Lower leg skin (tissue), 4 donors: Measurements from ENCODE around the gene FNDC3B. TPM values are rescaled to one million over a fixed set of nuclear protein-coding genes. Genes with fewer than 3 reads are reported as not detected.

Source experiments
- DNase-seq, 2 donors: peaks; one replicate each; pipeline ENCODE4 v3.0.0-alpha.2; 2019; ENCODE audit warnings: low spot score in 2 of 2
- H3K4me3 ChIP-seq: fragments of 200-600 bp; sonication (generic); 2 replicates; pipeline ENCODE4 v1.5.1; 2017; ENCODE audit warnings: mild to moderate bottlenecking, low read depth; ENCODE audit not compliant: poor library complexity, severe bottlenecking
- POLR2A ChIP-seq, 2 donors: fragments of 450-650 bp; IDR thresholded peaks; one replicate each; pipeline ENCODE4 v1.6.1; 2016 to 2017; ENCODE audit warnings: antibody characterized with exemption in 2 of 2, mild to moderate bottlenecking in 1 of 2, moderate library complexity in 1 of 2
- WGBS, 2 donors: methylation state at CpG; one replicate each; pipeline ENCODE4 v1.1.5; 2018; 5-methylcytosine and 5-hydroxymethylcytosine counted together
- intact Hi-C: fragments of 100-400 bp; cut with DNase I; formaldehyde crosslinking; loops from one replicate; pipeline ENCODE4 v1.15.0; 2023; ENCODE audit warnings: low total_unique reads
- total RNA-seq, 4 donors: library from RNA; depleted of rRNA; stranded (reverse); fragments of >200 nt; gene quantifications; one replicate each; pipeline ENCODE4 v1.1.0, GENCODE V29; 2016
- TF ChIP-seq, protein P1 (sequence below), 3 donors: fragments of 450-650 bp; IDR thresholded peaks; one replicate each; pipeline ENCODE4 v1.5.1; 2016; ENCODE audit warnings: antibody characterized with exemption in 3 of 3, mild to moderate bottlenecking in 3 of 3, moderate library complexity in 2 of 3

FNDC3B gene
- total RNA-seq, 4 donors from 2014 or later: 22.9 to 39.3 (median 23.2) TPM

DNA sequence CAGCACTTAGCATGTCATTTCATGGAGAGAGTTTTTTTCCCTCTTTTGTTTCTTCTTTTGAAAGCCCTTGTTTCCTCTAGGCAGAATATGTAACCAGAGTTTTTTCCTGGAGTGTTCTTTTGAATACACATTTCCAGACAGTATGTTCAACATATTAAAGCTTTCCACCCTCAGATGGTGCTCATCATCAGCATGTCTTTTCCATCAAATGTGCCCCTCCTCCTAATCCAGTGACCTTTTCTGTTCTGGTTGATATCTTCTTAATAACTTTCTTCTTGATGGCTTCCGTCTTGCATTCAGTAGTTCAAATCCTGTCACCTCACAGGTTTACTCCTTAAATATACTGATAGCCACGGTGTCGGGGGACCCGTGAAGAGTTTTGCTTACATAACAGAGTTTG, 78.6 kb downstream of the FNDC3B start:
- intact Hi-C loops: no loop called here
- 85 to 88% methylated on average over 4 of the region's 4 CpGs for WGBS, 2 donors
- no peak overlapping the region for H3K4me3 ChIP-seq
- DNase-seq: no peak
- no peak for TF ChIP-seq POLR2A (IDR thresholded peaks at IDR 0.05)
- TF ChIP-seq, protein P1, sequence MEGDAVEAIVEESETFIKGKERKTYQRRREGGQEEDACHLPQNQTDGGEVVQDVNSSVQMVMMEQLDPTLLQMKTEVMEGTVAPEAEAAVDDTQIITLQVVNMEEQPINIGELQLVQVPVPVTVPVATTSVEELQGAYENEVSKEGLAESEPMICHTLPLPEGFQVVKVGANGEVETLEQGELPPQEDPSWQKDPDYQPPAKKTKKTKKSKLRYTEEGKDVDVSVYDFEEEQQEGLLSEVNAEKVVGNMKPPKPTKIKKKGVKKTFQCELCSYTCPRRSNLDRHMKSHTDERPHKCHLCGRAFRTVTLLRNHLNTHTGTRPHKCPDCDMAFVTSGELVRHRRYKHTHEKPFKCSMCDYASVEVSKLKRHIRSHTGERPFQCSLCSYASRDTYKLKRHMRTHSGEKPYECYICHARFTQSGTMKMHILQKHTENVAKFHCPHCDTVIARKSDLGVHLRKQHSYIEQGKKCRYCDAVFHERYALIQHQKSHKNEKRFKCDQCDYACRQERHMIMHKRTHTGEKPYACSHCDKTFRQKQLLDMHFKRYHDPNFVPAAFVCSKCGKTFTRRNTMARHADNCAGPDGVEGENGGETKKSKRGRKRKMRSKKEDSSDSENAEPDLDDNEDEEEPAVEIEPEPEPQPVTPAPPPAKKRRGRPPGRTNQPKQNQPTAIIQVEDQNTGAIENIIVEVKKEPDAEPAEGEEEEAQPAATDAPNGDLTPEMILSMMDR (IDR thresholded peaks at IDR 0.05): no peak

DNA sequence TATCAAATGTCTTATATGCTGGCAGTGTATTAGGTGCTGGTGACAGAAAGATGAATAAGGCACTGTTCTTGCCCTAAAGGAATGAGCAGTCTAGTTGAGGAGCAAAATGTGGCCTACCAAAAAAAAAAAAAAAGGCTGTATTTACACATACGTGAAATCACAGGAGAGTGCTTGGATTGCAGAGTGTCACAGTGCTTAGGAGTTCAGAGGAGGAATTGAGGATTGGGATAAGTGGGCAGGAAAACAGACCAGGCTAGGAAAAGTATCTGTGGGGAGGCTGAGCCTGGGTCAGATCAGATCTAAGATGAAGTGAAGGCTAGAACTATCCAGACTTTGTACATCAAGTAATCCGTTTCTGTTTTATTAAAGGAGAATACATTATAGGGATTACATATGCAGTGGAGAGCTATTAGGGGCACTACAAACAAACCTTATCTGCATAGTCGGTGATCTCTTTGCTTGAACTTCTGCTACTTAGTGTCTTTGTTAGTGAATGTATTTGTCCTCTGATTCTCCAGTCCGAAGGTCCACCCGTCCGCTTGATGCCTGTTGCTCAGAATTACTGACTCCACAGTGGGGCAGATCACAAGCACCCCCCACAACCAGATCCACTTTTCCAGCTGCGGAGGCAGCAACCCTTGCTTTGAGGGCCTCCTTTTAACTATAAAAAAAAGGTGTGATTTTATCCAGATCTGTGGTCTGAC, 80.0 kb downstream of the FNDC3B start:
- no peak for DNase-seq
- intact Hi-C loops: no loop called here
- H3K4me3 ChIP-seq: no peak overlapping the region
- TF ChIP-seq, protein P1 (IDR thresholded peaks at IDR 0.05): no peak
- TF ChIP-seq POLR2A (IDR thresholded peaks at IDR 0.05): no peak
- 84 to 86% methylated on average over 7 of the region's 7 CpGs for WGBS, 2 donors

- TF ChIP-seq, protein P1 (IDR thresholded peaks at IDR 0.05): no peak
- TF ChIP-seq POLR2A (IDR thresholded peaks at IDR 0.05): no peak
- DNase-seq: no peak
- no peak overlapping the region for H3K4me3 ChIP-seq
- 90 to 94% methylated on average over 6 of the region's 6 CpGs for whole genome bisulfite sequencing, 2 donors
- intact Hi-C loops: no loop called here
Measured at GRCh38 chr3:172120912-172121311, 81.5 kb downstream of the FNDC3B start.

DNA sequence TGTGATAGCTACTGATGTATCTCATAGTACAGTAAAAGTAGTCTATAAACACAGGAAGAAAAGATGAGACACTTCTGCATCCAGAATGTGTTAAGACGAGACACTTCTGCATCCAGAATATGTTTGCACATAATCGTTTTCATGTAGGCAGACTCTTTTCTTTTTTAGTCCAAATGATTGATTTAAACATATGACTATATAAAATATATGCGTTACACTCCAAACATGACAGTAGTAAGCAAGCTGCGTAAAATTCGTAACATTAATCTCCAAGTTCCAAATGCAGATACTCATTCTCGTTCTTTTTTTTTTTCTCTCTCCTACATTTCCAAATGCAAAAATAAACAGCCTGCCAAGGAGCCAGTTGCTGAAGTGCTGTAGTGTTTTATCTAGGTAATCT, 82.6 kb downstream of the FNDC3B start:
- TF ChIP-seq, protein P1 (IDR thresholded peaks at IDR 0.05): no peak
- TF ChIP-seq POLR2A (IDR thresholded peaks at IDR 0.05): no peak
- no peak overlapping the region for H3K4me3 ChIP-seq
- WGBS, 2 donors: 58% methylated on average over 6 of the region's 6 CpGs
- no peak for DNase-seq
- intact Hi-C loops: no loop called here

GRCh38 chr3:172124271-172124670, 84.9 kb downstream of the FNDC3B start:
- TF ChIP-seq POLR2A (IDR thresholded peaks at IDR 0.05): no peak
- TF ChIP-seq, protein P1 (IDR thresholded peaks at IDR 0.05): no peak
- no peak overlapping the region for H3K4me3 ChIP-seq
- DNase-seq: no peak
- intact Hi-C loops: no loop called here
- 97 to 98% methylated on average over 5 of the region's 5 CpGs for WGBS, 2 donors

GRCh38 chr3:172125053-172125452, 85.7 kb downstream of the FNDC3B start:
- DNase-seq: no peak
- no peak for TF ChIP-seq POLR2A (IDR thresholded peaks at IDR 0.05)
- TF ChIP-seq, protein P1 (IDR thresholded peaks at IDR 0.05): no peak
- 67 to 74% methylated on average over 6 of the region's 6 CpGs for WGBS, 2 donors
- intact Hi-C loops: no loop called here
- no peak overlapping the region for H3K4me3 ChIP-seq
